ENCODE data around the gene NOP53. TPM values are rescaled to one million over a fixed set of nuclear protein-coding genes. Genes with fewer than 3 reads are reported as not detected.
"Not testable (repeated sequence)": the region's sequence is repeated elsewhere in the genome, so short reads cannot be mapped to it uniquely, and the experiment has no call there.

The NOP53 gene
- total and polyA plus RNA-seq, 3 donors from 2014 or later = 166 to 325 (median 309) TPM

- WGBS, 2 donors = 62 to 70% methylated on average over 5 of the region's 5 CpGs
- intact Hi-C loops (cut with DNase I; ENCODE audit: low total_unique reads) = no loop called here
- no peak for DNase-seq
- no peaks in the 10 kb centered on the region for H3K9me3 ChIP-seq
- no peak for TF ChIP-seq POLR2A (IDR thresholded peaks at IDR 0.05)
- no peak for TF ChIP-seq CTCF (IDR thresholded peaks at IDR 0.05)
- H3K36me3 ChIP-seq (ENCODE audit: low read depth, missing control alignments) = no peaks in the 10 kb centered on the region
- no peaks in the 10 kb centered on the region for H3K4me1 ChIP-seq
- no peak overlapping the region for H3K27ac ChIP-seq
- no peak overlapping the region for H3K4me3 ChIP-seq
- no peaks in the 10 kb centered on the region for H3K27me3 ChIP-seq
These were observed 13.1 kb downstream of the NOP53 start for GRCh38 chr19:47758443-47758804.

DNA sequence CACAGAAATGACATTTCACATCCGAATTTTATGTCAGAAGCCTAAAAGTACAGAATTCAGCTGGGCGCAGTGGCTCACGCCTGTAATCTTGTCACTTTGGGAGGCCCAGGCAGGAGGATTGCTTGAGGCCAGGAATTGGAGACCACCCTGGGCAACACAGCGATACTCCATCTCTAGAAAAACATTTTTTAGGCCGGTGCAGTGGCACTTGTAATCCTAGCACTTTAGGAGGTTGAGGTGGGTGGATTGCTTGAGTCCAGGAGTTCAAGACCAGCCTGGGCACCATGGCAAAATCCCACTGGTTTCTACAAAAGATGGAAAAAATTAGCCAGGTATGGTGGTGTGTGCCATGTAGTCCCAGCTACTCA is 15.3 kb downstream of the NOP53 start:
- Histone ChIP-seq H3K4me3 (no peak overlapping the region), H3K27ac (no peak overlapping the region), H3K36me3 (ENCODE audit: low read depth, missing control alignments) (no peaks in the 10 kb centered on the region), H3K9me3 (no peaks in the 10 kb centered on the region), H3K27me3 (no peaks in the 10 kb centered on the region), H3K4me1 (no peaks in the 10 kb centered on the region)
- intact Hi-C loops (cut with DNase I; ENCODE audit: low total_unique reads) = no loop called here
- TF ChIP-seq POLR2A (IDR thresholded peaks at IDR 0.05) (no peak), CTCF (IDR thresholded peaks at IDR 0.05) (no peak)
- no peak for DNase-seq
- 80 to 92% methylated on average over 5 of the region's 5 CpGs for WGBS, 2 donors

DNA sequence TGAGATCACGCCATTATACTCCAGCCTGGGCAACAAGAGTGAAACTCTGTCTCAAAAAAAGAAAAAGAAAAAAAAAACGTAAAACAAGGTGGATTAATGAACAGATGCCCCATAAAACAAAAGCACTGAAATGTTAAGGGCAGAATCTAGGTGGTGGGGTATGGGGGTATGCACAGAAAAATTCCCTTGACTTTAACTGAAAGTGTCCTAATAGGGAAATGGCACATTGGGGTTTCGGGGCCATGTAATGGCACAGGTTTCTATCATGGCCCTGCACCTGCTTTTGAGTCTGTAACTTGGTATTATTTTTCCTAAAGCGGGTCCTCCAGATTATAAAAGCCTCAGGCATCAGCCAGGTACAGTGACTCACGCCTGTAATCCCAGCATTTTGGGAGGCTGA is 16.2 kb downstream of the NOP53 start:
- H3K27me3 ChIP-seq = no peaks in the 10 kb centered on the region
- TF ChIP-seq CTCF (IDR thresholded peaks at IDR 0.05) (no peak), POLR2A (IDR thresholded peaks at IDR 0.05) (no peak)
- H3K9me3 ChIP-seq = no peaks in the 10 kb centered on the region
- no peak for DNase-seq
- no peaks in the 10 kb centered on the region for H3K36me3 ChIP-seq (ENCODE audit: low read depth, missing control alignments)
- H3K4me1 ChIP-seq = no peaks in the 10 kb centered on the region
- intact Hi-C loops (cut with DNase I; ENCODE audit: low total_unique reads) = no loop called here
- no peak overlapping the region for H3K27ac ChIP-seq
- H3K4me3 ChIP-seq = no peak overlapping the region
- 83 to 91% methylated on average over 5 of the region's 5 CpGs for WGBS, 2 donors

- TF ChIP-seq CTCF (IDR thresholded peaks at IDR 0.05) (no peak), POLR2A (IDR thresholded peaks at IDR 0.05) (no peak)
These were observed 16.8 kb downstream of the NOP53 start for GRCh38 chr19:47762151-47762550.

GRCh38 chr19:47762615-47763308 is 17.4 kb downstream of the NOP53 start:
- TF ChIP-seq CTCF (IDR thresholded peaks at IDR 0.05) = no peak
- TF ChIP-seq POLR2A (IDR thresholded peaks at IDR 0.05) = no peak
- Histone ChIP-seq H3K4me3 (no peak overlapping the region), H3K27ac (no peak overlapping the region), H3K9me3 (no peaks in the 10 kb centered on the region), H3K4me1 (no peaks in the 10 kb centered on the region), H3K27me3 (no peaks in the 10 kb centered on the region), H3K36me3 (ENCODE audit: low read depth, missing control alignments) (no peaks in the 10 kb centered on the region)
- no peak for DNase-seq
- 61 to 67% methylated on average over 18 of the region's 18 CpGs for WGBS, 2 donors
- intact Hi-C loops (cut with DNase I; ENCODE audit: low total_unique reads) = no loop called here

More at GRCh38 chr19:47762151-47762550, 16.8 kb downstream of the NOP53 start:
- H3K4me1 ChIP-seq = no peaks in the 10 kb centered on the region
- intact Hi-C loops (cut with DNase I; ENCODE audit: low total_unique reads) = no loop called here
- H3K27ac ChIP-seq = no peak overlapping the region
- H3K27me3 ChIP-seq = no peaks in the 10 kb centered on the region
- WGBS, 2 donors = 61 to 85% methylated on average over 3 of the region's 3 CpGs
- no peaks in the 10 kb centered on the region for H3K9me3 ChIP-seq
- no peak for DNase-seq
- no peaks in the 10 kb centered on the region for H3K36me3 ChIP-seq (ENCODE audit: low read depth, missing control alignments)
- H3K4me3 ChIP-seq = no peak overlapping the region

GRCh38 chr19:47764705-47765104 is 19.4 kb downstream of the NOP53 start:
- H3K27me3 ChIP-seq; intact Hi-C loops (cut with DNase I; ENCODE audit: low total_unique reads); H3K4me1 ChIP-seq; DNase-seq; H3K9me3 ChIP-seq; H3K27ac ChIP-seq; H3K4me3 ChIP-seq; H3K36me3 ChIP-seq (ENCODE audit: low read depth, missing control alignments): not testable (repeated sequence)
- WGBS, 2 donors = 89 to 94% methylated on average over 3 of the region's 3 CpGs
